HCT116 (cell line): ENCODE measurements around the gene DEPDC1B.

Source experiments
- POLR2A ChIP-seq: IDR thresholded peaks from 2 replicates; pipeline ENCODE4 v1.7.0; 2011; ENCODE audit warnings: borderline replicate concordance; ENCODE audit not compliant: insufficient read depth, insufficient read length; ENCODE audit errors: extremely low read depth
- POLR2AphosphoS5 ChIP-seq: IDR thresholded peaks from 2 replicates; pipeline ENCODE4 v1.6.1; 2011; ENCODE audit warnings: mild to moderate bottlenecking, low read depth, low read length, moderate library complexity
- RAD21 ChIP-seq: IDR thresholded peaks from 2 replicates; pipeline ENCODE4 v1.6.1; 2012; ENCODE audit warnings: low read depth, mild to moderate bottlenecking
- ZFX ChIP-seq: fragments of 450-650 bp; IDR thresholded peaks from 2 replicates; pipeline ENCODE4 v1.6.1; 2017
- TF ChIP-seq, protein P1 (sequence below): IDR thresholded peaks from 2 replicates; pipeline ENCODE4 v1.6.1; 2011; ENCODE audit warnings: mild to moderate bottlenecking, low read length, moderate library complexity; ENCODE audit not compliant: insufficient replicate concordance; ENCODE audit errors: extremely low read depth
- TF ChIP-seq, protein P2 (sequence below): IDR thresholded peaks from 2 replicates; pipeline ENCODE4 v1.6.1; 2012
- TF ChIP-seq, protein P3 (sequence below), 3 experiments: fragments of 200-600 bp in 1 of 3; sonication (generic) in 1 of 3; IDR thresholded peaks in 2 of 3; conservative IDR thresholded peaks in 1 of 3; 2 replicates each; pipeline ENCODE4 v1.5.1; 2012 to 2017; ENCODE audit warnings: low read depth in 2 of 3, low read length in 2 of 3, antibody characterized with exemption in 1 of 3, borderline replicate concordance in 1 of 3, control low read depth in 1 of 3, mild to moderate bottlenecking in 1 of 3, mixed read lengths in 1 of 3, mixed run types in 1 of 3, moderate library complexity in 1 of 3; ENCODE audit not compliant: insufficient read depth in 1 of 3

DNA sequence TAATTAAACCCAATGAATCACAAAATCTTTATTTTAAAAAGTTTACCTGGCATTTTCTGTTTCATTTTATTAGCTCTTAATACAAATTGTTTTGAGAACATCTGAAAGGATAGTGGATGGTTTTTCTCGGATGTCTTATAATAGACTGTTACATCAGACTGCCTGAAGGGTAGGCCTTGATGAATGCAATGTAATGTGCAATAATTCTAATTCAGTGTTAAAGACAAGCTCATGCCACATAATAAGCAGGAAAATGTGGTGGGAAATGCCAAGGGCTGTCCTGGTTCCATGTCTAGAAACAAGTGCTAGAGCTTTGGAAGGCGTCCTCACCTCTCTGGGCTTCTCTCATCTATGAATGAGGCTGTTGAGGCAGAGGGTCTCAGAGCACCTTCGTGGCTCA lies 148.1 kb downstream of the DEPDC1B start:
- TF ChIP-seq, protein P1, sequence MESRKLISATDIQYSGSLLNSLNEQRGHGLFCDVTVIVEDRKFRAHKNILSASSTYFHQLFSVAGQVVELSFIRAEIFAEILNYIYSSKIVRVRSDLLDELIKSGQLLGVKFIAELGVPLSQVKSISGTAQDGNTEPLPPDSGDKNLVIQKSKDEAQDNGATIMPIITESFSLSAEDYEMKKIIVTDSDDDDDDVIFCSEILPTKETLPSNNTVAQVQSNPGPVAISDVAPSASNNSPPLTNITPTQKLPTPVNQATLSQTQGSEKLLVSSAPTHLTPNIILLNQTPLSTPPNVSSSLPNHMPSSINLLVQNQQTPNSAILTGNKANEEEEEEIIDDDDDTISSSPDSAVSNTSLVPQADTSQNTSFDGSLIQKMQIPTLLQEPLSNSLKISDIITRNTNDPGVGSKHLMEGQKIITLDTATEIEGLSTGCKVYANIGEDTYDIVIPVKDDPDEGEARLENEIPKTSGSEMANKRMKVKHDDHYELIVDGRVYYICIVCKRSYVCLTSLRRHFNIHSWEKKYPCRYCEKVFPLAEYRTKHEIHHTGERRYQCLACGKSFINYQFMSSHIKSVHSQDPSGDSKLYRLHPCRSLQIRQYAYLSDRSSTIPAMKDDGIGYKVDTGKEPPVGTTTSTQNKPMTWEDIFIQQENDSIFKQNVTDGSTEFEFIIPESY, result no peak
- TF ChIP-seq, protein P2, sequence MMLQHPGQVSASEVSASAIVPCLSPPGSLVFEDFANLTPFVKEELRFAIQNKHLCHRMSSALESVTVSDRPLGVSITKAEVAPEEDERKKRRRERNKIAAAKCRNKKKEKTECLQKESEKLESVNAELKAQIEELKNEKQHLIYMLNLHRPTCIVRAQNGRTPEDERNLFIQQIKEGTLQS, result no peak
- no peak for TF ChIP-seq RAD21
- TF ChIP-seq, protein P3, sequence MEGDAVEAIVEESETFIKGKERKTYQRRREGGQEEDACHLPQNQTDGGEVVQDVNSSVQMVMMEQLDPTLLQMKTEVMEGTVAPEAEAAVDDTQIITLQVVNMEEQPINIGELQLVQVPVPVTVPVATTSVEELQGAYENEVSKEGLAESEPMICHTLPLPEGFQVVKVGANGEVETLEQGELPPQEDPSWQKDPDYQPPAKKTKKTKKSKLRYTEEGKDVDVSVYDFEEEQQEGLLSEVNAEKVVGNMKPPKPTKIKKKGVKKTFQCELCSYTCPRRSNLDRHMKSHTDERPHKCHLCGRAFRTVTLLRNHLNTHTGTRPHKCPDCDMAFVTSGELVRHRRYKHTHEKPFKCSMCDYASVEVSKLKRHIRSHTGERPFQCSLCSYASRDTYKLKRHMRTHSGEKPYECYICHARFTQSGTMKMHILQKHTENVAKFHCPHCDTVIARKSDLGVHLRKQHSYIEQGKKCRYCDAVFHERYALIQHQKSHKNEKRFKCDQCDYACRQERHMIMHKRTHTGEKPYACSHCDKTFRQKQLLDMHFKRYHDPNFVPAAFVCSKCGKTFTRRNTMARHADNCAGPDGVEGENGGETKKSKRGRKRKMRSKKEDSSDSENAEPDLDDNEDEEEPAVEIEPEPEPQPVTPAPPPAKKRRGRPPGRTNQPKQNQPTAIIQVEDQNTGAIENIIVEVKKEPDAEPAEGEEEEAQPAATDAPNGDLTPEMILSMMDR (IDR thresholded peaks at IDR 0.05 in 2 of 3, conservative IDR thresholded peaks at IDR 0.05 in 1 of 3; ENCODE audit: borderline replicate concordance in 1 of 3, insufficient read depth in 1 of 3, low read depth in 2 of 3, low read length in 2 of 3), result no peak
- TF ChIP-seq POLR2A, result no peak
- TF ChIP-seq ZFX, result no peak
- TF ChIP-seq POLR2AphosphoS5, result no peak
